GM12892 (cell line): ENCODE data around the gene CACNA1C.

Experiments
- DNase-seq: peaks from one replicate; pipeline ENCODE4 v3.0.0; 2011; ENCODE audit not compliant: insufficient read length
- FAIRE-seq: peaks from 2 replicates; lab custom pipeline; 2011; peaks lifted over from hg19 to GRCh38; lab: Jason Lieb, UNC
- POLR2A ChIP-seq: IDR thresholded peaks from 2 replicates; pipeline ENCODE4 v1.6.1; 2011; ENCODE audit warnings: low read depth, low read length, control low read depth
- POLR2AphosphoS5 ChIP-seq: IDR thresholded peaks from 2 replicates; pipeline ENCODE4 v1.6.1; 2011; ENCODE audit warnings: low read depth, low read length, control low read depth
- TAF1 ChIP-seq: IDR thresholded peaks from 2 replicates; pipeline ENCODE4 v1.6.1; 2011; ENCODE audit warnings: low read depth, mild to moderate bottlenecking, control low read depth, low read length, borderline replicate concordance

CACNA1C gene

GRCh38 chr12:2687726-2688125 lies 634.9 kb downstream of the CACNA1C start:
- no peak for DNase-seq
- FAIRE-seq = no peak
- TF ChIP-seq POLR2AphosphoS5 = no peak
- TF ChIP-seq TAF1 = no peak
- TF ChIP-seq POLR2A = no peak

- FAIRE-seq = no peak
- no peak for TF ChIP-seq POLR2A
- TF ChIP-seq POLR2AphosphoS5 = no peak
- TF ChIP-seq TAF1 = no peak
- no peak for DNase-seq
Measured at GRCh38 chr12:2688381-2688931, 635.7 kb downstream of the CACNA1C start.

- DNase-seq (no peak), FAIRE-seq (no peak)
- TF ChIP-seq TAF1 (no peak), POLR2AphosphoS5 (no peak), POLR2A (no peak)
Measured at GRCh38 chr12:2689393-2689792, 636.6 kb downstream of the CACNA1C start.

GRCh38 chr12:2689879-2690278 lies 637.1 kb downstream of the CACNA1C start:
- no peak for FAIRE-seq
- TF ChIP-seq POLR2AphosphoS5 (no peak), TAF1 (no peak), POLR2A (no peak)
- DNase-seq = no peak

DNA sequence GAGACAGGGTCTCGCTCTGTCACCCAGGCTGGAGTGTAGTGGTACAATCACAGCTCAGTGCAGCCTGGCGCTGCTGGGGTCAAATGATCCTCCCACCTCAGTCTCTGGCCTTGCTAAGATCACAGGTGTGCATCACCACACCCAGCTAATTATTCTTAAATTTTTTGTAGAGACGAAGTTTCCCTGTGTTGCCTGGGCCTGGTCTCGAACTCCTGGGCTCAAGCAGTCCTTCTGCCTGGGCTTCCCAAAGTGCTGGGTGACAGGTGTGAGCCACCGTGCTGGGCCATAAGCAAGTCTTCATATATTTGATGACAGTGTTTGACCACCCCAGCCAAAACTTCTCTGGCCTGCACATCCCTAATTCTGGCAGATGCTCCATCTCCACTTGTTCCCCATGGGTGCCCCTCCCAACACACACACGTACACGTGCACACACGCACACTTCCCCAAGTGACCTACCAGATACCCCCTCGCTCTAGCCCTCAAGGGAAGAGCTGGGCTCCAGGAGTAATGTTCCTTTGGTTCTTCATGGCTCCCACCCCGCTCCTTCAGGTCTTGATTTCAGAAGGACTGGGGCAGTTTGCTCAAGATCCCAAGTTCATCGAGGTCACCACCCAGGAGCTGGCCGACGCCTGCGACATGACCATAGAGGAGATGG lies 637.7 kb downstream of the CACNA1C start:
- no peak for TF ChIP-seq POLR2AphosphoS5
- no peak for TF ChIP-seq POLR2A
- TF ChIP-seq TAF1 = no peak
- DNase-seq (no peak), FAIRE-seq (no peak)

- TF ChIP-seq TAF1 (no peak), POLR2A (no peak), POLR2AphosphoS5 (no peak)
- FAIRE-seq = no peak
- no peak for DNase-seq
Measured at GRCh38 chr12:2691006-2691344, 638.2 kb downstream of the CACNA1C start.

DNA sequence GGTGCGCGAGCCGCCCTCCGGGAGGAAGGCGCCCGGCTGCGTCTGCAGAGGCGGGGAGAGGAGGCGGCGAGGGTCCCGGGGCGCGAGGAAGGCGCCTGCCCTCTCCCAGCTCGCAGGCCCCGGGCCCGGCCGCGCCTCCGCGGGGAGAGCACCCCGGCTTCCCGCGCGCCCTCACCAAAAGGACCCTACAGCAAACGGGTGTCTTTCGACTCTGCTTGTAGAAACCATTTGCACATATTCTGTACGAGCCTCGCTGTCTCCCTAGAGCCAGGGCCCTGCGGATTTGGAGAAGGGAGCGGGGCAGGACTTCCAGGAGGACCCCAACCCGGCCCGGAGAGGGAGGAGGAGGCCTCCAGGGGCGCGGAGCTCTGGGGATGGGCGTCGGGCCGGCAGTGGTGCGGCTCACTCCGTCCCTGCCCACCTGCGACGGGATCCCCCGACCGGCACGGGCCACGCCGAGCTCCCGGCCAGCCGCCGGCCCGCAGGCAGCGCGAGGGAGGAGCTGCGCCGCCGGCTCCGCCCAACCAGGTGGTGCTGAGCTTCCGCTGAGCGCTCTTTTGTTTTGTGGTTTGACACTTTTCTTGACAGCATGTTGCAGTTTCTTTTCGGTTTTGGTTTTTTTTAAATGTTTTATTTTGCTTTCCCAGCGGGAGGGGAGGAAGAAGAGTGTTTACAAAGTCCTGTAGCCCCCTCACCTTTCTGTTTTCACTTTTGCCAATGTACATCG lies 638.7 kb downstream of the CACNA1C start:
- peak; percentile 61 for FAIRE-seq
- TF ChIP-seq TAF1 (no peak), POLR2A (no peak), POLR2AphosphoS5 (no peak)
- DNase-seq = peak; percentile 53

GRCh38 chr12:2692080-2692479 lies 639.3 kb downstream of the CACNA1C start:
- DNase-seq (no peak), FAIRE-seq (peak; percentile 27)

DNA sequence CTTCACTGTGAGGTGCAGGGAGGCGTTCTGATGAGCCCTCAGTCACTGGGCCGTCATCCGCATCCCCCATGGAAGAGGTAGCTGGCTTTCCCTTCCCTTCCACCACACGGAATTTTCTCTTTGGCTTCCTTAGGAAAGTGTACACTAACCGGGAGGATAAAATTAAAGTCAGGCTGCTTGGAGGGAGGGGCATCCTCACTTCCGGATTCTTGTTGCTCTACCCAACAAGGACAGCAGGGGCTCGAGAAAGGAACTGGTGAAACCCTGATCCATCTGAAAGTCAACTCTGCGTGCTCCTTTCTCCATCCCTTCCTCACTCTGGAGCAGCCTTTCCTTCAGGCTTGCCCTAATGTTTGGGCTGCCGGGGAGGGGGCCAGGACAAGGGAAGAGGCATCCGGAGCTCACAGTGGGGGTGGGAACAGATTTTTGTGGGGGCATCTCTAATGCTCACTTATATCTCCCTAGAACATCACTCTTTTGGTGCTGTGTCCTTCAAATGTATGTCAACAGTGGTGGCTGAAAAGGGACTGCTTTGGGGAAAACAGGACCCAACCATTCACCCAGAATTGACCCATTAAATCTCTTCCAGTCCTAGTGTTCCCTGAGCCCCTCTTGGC lies 640.6 kb downstream of the CACNA1C start:
- TF ChIP-seq POLR2A (no peak), TAF1 (no peak), POLR2AphosphoS5 (no peak)
- DNase-seq = no peak
- FAIRE-seq = no peak

More at GRCh38 chr12:2692080-2692479, 639.3 kb downstream of the CACNA1C start:
- TF ChIP-seq POLR2A (no peak), TAF1 (no peak), POLR2AphosphoS5 (no peak)

DNA sequence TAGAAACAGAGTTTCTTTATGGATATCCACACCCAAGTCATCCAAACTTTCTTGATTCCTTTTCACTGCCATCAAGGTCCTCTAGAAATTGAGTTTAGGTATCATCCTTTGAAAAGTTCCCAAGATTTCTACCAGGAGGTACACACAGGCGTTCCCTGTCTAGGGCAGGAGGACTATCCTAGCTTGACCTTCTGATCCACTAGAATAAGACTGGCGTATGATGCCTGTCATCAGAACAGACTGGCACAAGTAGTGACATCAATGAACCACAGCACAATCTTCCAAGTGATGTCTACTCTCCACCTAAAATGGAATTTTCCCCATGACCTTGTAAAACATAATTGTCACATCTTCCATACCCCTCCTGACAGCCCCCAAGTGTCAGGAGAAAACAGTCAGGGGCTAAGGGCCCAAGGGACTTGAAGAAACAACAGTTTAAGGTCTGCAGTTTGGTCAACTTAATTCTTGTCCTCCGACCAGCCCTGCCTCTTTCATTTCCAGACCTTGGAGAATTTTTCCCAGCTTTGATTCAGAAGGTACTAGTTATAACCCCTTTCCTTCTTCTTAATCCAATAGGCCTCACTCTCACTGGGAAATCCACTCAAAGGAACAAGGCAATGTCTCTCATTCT lies 641.3 kb downstream of the CACNA1C start:
- FAIRE-seq (no peak), DNase-seq (no peak)
- TF ChIP-seq POLR2A = no peak
- no peak for TF ChIP-seq TAF1
- no peak for TF ChIP-seq POLR2AphosphoS5

GRCh38 chr12:2696136-2696535 lies 643.3 kb downstream of the CACNA1C start:
- DNase-seq = no peak
- TF ChIP-seq TAF1 = no peak
- no peak for TF ChIP-seq POLR2A
- TF ChIP-seq POLR2AphosphoS5 = no peak
- FAIRE-seq = no peak
